GM12875 (cell line): ENCODE data around the gene FOXP1.

Experiments used
- H3K4me3 ChIP-seq: one replicate; pipeline ENCODE4 v1.5.1; 2011; ENCODE audit warnings: low read depth, low read length, control low read depth
- TF ChIP-seq, protein P1 (sequence below): IDR thresholded peaks from 2 replicates; pipeline ENCODE4 v1.5.1; 2011; ENCODE audit warnings: low read depth, mild to moderate bottlenecking, control low read depth, inconsistent platforms, low read length, moderate library complexity, borderline replicate concordance; ENCODE audit not compliant: insufficient read depth

Gene FOXP1

DNA sequence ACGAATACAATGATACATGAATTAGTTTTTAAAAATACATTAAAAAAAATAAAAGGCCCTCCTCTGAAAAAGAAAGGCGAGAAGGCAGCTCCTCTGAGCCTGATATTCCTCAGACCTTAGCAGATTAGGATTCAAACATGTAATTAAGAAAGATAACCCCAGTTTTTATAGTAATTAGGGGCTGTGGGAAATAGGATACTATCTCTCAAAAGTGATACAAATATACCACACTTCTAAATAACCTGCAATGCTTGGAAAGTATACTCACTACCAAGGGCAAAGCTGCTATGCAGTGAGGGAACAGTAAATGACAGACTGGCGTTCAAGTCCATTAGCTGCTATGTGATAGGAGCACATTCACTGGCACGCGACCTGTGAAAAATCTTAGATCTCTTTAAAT, 445.1 kb downstream of the FOXP1 start:
- no peak overlapping the region for H3K4me3 ChIP-seq
- TF ChIP-seq, protein P1, sequence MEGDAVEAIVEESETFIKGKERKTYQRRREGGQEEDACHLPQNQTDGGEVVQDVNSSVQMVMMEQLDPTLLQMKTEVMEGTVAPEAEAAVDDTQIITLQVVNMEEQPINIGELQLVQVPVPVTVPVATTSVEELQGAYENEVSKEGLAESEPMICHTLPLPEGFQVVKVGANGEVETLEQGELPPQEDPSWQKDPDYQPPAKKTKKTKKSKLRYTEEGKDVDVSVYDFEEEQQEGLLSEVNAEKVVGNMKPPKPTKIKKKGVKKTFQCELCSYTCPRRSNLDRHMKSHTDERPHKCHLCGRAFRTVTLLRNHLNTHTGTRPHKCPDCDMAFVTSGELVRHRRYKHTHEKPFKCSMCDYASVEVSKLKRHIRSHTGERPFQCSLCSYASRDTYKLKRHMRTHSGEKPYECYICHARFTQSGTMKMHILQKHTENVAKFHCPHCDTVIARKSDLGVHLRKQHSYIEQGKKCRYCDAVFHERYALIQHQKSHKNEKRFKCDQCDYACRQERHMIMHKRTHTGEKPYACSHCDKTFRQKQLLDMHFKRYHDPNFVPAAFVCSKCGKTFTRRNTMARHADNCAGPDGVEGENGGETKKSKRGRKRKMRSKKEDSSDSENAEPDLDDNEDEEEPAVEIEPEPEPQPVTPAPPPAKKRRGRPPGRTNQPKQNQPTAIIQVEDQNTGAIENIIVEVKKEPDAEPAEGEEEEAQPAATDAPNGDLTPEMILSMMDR, result no peak

DNA sequence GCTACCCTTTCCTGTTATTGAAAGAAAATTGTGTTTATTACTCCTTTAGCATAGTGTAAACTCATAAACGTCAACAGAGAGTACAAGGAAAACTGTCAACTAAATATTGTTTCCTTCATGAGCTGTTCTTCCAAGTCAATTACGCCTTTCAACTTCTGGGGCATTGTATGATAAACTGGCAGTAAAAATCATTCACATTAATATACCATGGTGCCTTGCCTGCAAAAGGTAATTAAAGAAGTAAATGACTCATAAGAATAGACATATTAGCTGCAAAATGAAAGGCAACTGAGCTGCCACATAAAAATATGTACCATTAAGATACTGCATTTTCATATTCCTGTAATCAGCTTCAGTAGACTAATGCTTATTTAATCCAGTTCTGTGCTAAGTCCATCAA, 447.3 kb downstream of the FOXP1 start:
- TF ChIP-seq, protein P1, result no peak
- H3K4me3 ChIP-seq, result no peak overlapping the region

DNA sequence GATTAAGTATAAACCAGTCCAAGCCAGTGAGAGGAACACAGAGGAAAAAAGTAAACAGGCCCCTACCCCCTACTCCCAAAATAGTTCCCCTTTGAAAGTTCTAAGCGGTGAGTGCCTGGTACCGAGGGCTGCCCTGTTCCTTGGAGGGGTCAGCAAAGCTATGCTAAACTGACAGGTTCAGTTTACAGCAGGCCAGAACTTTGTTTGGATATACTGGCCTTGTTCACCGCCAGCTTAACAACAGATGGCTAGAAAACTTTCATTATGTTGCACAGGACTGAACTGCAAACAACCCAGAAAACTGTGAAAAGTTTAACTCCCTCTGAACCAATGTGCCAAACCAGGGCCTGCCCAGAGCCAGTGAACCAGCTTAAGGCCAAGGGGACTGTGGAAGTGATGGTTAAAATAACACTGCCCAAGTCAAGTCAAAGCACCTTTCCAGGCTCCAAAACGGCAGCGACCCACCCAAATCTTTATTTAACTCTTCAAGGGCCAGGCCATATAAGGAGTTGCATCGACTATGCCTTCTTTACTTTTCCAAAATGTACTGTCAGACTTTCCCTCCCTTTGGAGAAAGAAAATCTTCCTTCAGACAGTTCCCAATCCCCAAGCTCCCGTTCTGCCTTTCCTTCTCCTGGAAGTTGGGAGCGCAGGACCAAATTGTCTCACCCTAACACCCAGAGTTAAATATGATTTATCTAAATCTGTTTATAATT, 448.0 kb downstream of the FOXP1 start:
- TF ChIP-seq, protein P1, result no peak
- H3K4me3 ChIP-seq, result no peak overlapping the region

DNA sequence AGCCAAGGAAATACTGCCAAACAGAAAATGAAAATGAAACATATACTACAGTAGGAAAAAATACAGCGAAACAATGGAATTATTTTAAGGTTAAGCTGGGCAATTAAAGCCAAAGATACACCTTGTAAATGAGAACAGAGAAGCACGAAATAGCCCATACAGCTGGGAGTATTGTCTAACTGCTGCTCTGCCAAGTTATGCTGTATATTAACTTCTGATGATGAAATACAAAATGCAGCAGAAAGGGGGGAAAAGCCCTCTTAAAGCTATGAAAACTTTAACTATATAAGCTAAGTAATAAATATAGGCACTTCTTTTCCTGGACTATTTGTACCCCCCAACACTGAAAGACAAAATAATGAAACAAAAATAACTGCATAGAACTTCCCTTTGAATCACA, 449.0 kb downstream of the FOXP1 start:
- TF ChIP-seq, protein P1, result no peak
- H3K4me3 ChIP-seq, result no peak overlapping the region

DNA sequence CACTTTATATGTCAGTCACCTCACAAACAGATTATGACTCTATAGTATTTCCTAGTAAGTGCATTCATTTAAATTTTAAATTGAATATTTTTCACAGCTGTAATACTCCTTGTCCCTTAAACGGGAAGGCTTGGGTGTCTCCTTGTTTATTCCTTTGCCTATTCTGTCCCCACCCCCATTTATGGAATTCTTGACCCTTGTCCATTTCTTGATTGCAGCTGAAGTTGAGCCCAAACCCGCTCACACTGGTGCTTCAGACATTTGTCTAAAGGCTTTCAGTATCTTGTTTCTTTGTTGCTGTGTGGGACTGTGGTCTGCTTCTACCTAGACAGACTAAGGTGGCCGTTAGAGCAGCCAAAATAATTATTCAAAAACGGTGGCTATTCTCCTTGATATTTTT, 449.7 kb downstream of the FOXP1 start:
- H3K4me3 ChIP-seq, result no peak overlapping the region
- TF ChIP-seq, protein P1, result no peak

DNA sequence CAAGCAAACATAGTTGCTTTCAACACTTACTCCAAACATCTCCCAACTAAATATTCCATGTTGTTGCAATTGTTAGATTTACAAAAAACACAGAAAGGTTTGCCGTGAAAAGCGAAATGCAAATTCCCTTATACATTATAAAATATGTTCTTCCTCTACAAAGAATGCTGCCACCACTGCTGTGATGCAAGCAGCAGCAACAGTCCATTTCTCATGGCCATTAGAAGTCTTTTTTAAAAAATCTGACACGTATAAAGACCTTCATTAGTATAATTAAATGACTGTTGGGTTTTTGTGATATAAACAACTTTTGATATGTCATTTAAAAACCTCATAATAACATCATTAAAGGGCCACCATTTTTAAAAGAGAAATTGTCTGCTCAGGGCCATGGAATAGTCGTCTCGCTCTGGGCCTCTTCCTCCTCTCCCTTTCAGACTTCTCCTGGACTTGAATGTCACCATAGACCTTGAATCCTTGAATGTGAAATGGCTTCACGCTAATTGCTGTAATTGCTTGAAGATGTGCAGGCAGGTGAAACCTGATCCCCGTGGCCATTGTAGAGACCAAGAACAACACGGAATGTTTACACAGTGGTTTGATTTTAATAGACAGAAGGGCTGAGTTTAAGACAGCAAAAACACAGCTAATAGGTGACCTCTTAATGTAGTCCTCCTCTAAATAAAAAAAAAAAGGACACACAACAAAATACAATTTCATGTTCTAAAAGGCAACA, 450.4 kb downstream of the FOXP1 start:
- TF ChIP-seq, protein P1, result no peak
- H3K4me3 ChIP-seq, result no peak overlapping the region
